Measurements from ENCODE around the gene MAPRE3. TPM values are rescaled to one million over a fixed set of nuclear protein-coding genes. Genes with fewer than 3 reads are reported as not detected.

MAPRE3 gene
- total RNA-seq, 2 donors from 2014 or later: 12.0 to 28.9 TPM

- Histone ChIP-seq H3K4me1 (replicated peaks) (no peaks in the 10 kb centered on the region), H3K27ac (no peak overlapping the region), H3K4me3 (no peak overlapping the region), H3K27me3 (replicated peaks; ENCODE audit: insufficient read depth) (no peaks in the 10 kb centered on the region), H3K36me3 (no peaks in the 10 kb centered on the region), H3K9me3 (no peaks in the 10 kb centered on the region)
- intact Hi-C loops (cut with DNase I): no loop called here
- WGBS: 89% methylated on average over 5 of the region's 5 CpGs
- TF ChIP-seq POLR2A (IDR thresholded peaks at IDR 0.05): no peak
- TF ChIP-seq CTCF (IDR thresholded peaks at IDR 0.05): no peak
- no peak for TF ChIP-seq POLR2AphosphoS5 (IDR thresholded peaks at IDR 0.05)
- DNase-seq (ENCODE audit: low spot score): no peak
These were observed 96.9 kb downstream of the MAPRE3 start for GRCh38 chr2:27067385-27067784.

- no peaks in the 10 kb centered on the region for H3K9me3 ChIP-seq
- no peak for DNase-seq (ENCODE audit: low spot score)
- TF ChIP-seq POLR2A (IDR thresholded peaks at IDR 0.05) (no peak), CTCF (IDR thresholded peaks at IDR 0.05) (no peak), POLR2AphosphoS5 (IDR thresholded peaks at IDR 0.05) (no peak)
- no peaks in the 10 kb centered on the region for H3K36me3 ChIP-seq
- intact Hi-C loops (cut with DNase I): no loop called here
- no peak overlapping the region for H3K27ac ChIP-seq
- no peak overlapping the region for H3K4me3 ChIP-seq
- no peaks in the 10 kb centered on the region for H3K27me3 ChIP-seq (replicated peaks; ENCODE audit: insufficient read depth)
- 89% methylated on average over 6 of the region's 6 CpGs for WGBS
- no peaks in the 10 kb centered on the region for H3K4me1 ChIP-seq (replicated peaks)
These were observed 99.0 kb downstream of the MAPRE3 start for GRCh38 chr2:27069436-27069835.

GRCh38 chr2:27069961-27070618, 99.7 kb downstream of the MAPRE3 start:
- WGBS: 81% methylated on average over 8 of the region's 8 CpGs
- no peak for TF ChIP-seq CTCF (IDR thresholded peaks at IDR 0.05)
- TF ChIP-seq POLR2A (IDR thresholded peaks at IDR 0.05): no peak
- no peak for TF ChIP-seq POLR2AphosphoS5 (IDR thresholded peaks at IDR 0.05)

GRCh38 chr2:27070653-27071276, 100.3 kb downstream of the MAPRE3 start:
- H3K36me3 ChIP-seq: no peaks in the 10 kb centered on the region
- no peak for DNase-seq (ENCODE audit: low spot score)
- no peaks in the 10 kb centered on the region for H3K4me1 ChIP-seq (replicated peaks)
- H3K27me3 ChIP-seq (replicated peaks; ENCODE audit: insufficient read depth): no peaks in the 10 kb centered on the region
- H3K4me3 ChIP-seq: peak overlapping the region; percentile 71 to 98
- peak overlapping the region; percentile 86 to 93 for H3K27ac ChIP-seq
- WGBS: 4% methylated on average over 11 of the region's 11 CpGs
- TF ChIP-seq POLR2AphosphoS5 (IDR thresholded peaks at IDR 0.05) (no peak), CTCF (IDR thresholded peaks at IDR 0.05) (no peak), POLR2A (IDR thresholded peaks at IDR 0.05) (no peak)
- H3K9me3 ChIP-seq: no peaks in the 10 kb centered on the region
- intact Hi-C loops (cut with DNase I): loop anchor here (2.0 to 10.0 kb wide), 2 partner anchors 18 to 726 kb away; partner anchors contain the start of genes ADGRF3 and SELENOI

More at GRCh38 chr2:27069961-27070618, 99.7 kb downstream of the MAPRE3 start:
- Histone ChIP-seq H3K9me3 (no peaks in the 10 kb centered on the region), H3K36me3 (no peaks in the 10 kb centered on the region), H3K4me3 (peak overlapping the region in 1 of 2 donors; percentile 71), H3K4me1 (replicated peaks) (no peaks in the 10 kb centered on the region), H3K27ac (peak overlapping the region in 1 of 2 donors; percentile 93), H3K27me3 (replicated peaks; ENCODE audit: insufficient read depth) (no peaks in the 10 kb centered on the region)
- DNase-seq (ENCODE audit: low spot score): no peak
- intact Hi-C loops (cut with DNase I): loop anchor here (2.0 to 10.0 kb wide), 2 partner anchors 17 to 725 kb away; partner anchors contain the start of genes ADGRF3 and SELENOI
